NOMO-1 treated with DMSO at 0.1 percent for 48 hours (cell line): Measurements from ENCODE around the gene NES.

Source experiments
- DNase-seq: peaks from one replicate; lab custom pipeline; 2025; ENCODE audit not compliant: unreplicated experiment; lab: John Stamatoyannopoulos, UW

The NES gene

GRCh38 chr1:156664767-156665411 is 12.3 kb downstream of the NES start:
- peak; percentile 56 for DNase-seq

GRCh38 chr1:156664046-156664766 is 13.0 kb downstream of the NES start:
- no peak for DNase-seq

GRCh38 chr1:156663178-156663577 is 14.0 kb downstream of the NES start:
- DNase-seq = no peak

- DNase-seq = no peak
Measured at GRCh38 chr1:156662800-156663055, 14.5 kb downstream of the NES start.

GRCh38 chr1:156662005-156662799 is 15.0 kb downstream of the NES start:
- peak; percentile 12 for DNase-seq

GRCh38 chr1:156660752-156661112 is 16.5 kb downstream of the NES start:
- no peak for DNase-seq

GRCh38 chr1:156659988-156660751 is 17.0 kb downstream of the NES start:
- peak; percentile 93 for DNase-seq

- DNase-seq = no peak
Measured at GRCh38 chr1:156659661-156659987, 17.6 kb downstream of the NES start.

- DNase-seq = no peak
Measured at GRCh38 chr1:156658945-156659574, 18.1 kb downstream of the NES start.

- DNase-seq = no peak
Measured at GRCh38 chr1:156658496-156658895, 18.7 kb downstream of the NES start.

GRCh38 chr1:156657741-156658319 is 19.4 kb downstream of the NES start:
- DNase-seq = no peak

GRCh38 chr1:156656806-156657740 is 20.1 kb downstream of the NES start:
- DNase-seq = peak; percentile 8

- DNase-seq = no peak
Measured at GRCh38 chr1:156655904-156656516, 21.2 kb downstream of the NES start.

- DNase-seq = peak; percentile 10
Measured at GRCh38 chr1:156655151-156655903, 21.9 kb downstream of the NES start.

GRCh38 chr1:156654700-156655099 is 22.5 kb downstream of the NES start:
- no peak for DNase-seq

GRCh38 chr1:156652992-156653355 is 24.2 kb downstream of the NES start:
- DNase-seq = no peak

- DNase-seq = peak; percentile 13
Measured at GRCh38 chr1:156652131-156652991, 24.8 kb downstream of the NES start.

- DNase-seq = no peak
Measured at GRCh38 chr1:156648951-156649350, 28.3 kb downstream of the NES start.
